GM08714 (cell line): ENCODE results near the gene LRRC51.

Experiments
- H3K4me3 ChIP-seq: fragments of 200-500 bp; sonication (Bioruptor generic); 2 replicates; pipeline ENCODE4 v1.5.1; 2014; ENCODE audit warnings: mild to moderate bottlenecking, low read length, inconsistent platforms
- ZNF274 ChIP-seq: IDR thresholded peaks from 2 replicates; pipeline ENCODE4 v1.6.1; 2012; ENCODE audit warnings: mild to moderate bottlenecking, low read depth, low read length

LRRC51 gene

DNA sequence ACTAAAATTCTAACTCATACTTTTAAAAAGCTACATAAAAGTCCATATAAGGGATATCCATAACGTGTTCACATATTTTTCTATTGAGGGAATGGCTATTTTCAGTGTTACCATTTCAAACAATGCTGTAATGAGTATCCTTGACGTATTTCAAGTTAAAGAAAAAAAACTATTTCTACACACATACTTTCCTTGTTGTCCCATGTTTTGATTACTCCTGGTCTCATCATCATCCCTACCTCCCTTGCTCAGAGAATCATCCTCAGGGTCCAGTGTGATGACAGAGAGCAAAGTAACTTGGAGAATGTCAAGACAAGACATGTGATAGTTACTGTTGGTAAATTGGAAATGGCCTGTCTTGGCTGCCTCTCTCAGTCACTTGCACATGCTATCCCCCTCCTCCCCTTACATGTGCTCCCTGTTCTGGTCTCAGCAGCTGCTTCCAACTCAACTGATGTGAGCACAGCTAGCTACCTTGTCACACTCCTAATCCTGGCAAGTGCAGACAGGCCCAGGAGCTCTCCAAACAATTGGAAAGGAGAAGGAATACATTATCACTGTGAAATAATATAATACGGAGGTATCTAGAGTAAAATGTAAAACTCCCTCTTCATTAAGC, 22.1 kb upstream of the LRRC51 start:
- no peak overlapping the region for H3K4me3 ChIP-seq
- TF ChIP-seq ZNF274 = no peak

DNA sequence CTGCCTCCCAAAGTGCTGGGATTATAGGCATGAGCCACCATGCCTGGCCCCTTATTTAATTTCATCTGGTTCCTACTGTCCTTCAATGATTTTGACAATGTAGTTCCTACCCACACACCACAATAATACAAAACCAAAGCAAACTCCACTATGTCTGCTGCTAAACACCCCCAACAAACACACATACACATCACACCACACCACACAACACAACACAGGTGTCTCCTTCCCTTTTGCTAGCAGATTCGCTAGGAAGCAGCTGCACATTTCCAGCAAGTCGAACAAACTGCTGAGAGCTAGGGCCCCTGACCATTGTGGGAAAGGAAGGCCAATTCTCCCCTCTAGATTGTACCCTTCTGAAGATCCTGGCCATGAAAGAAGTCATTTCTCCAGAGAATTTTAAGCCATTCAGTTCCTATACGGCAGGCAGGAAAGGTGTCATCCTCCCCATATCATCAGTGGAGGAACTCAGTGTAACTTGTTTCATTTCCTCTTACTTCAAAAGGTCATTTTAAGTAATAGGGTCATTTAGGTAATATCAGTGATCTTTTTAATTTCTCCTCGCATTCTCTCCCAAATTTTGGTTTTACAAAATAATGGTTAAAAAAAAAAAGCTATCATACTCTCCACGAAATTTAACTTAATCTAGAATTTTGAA, 18.8 kb upstream of the LRRC51 start:
- no peak for TF ChIP-seq ZNF274

DNA sequence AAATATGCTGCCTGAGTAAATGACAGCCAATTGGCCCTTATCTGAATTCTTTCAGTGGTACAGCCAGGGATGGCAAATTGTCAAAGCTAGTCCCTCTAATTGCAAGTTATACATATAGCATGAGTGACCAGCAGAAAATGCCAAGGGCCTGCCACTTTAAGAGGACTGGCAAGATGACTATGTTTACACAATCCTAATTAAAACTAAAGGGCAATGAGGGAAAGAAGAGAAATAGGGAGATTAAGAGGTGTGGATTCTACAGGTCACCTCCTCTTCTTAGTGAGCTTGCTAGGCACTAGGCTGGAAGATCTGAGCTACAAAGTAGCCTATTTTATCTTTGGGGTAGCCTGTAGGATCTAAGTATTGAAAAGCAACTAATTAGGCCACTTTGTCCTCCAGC, 13.8 kb upstream of the LRRC51 start:
- TF ChIP-seq ZNF274 = no peak

More for the DNA sequence above, 18.8 kb upstream of the LRRC51 start:
- no peak overlapping the region; the same call in 1 of the 2 replicates for H3K4me3 ChIP-seq

DNA sequence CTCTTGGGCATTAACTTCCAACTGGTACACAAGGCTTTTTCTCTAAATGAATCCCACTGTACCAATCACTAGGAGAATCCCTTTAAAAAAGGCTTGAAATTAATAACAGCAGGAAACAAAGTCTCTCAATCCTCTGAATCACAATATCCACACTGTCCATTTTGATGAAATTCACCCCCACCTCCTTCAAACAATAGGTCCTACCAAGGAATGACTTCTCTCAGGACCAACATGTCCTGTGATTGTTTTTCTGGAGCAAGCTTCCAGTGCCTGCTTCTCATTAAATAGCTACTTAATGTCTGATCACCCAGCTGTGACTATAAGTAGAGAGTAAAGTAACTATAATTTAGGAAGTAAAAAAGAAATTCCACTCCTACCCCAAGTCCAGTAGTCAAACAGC, 13.4 kb upstream of the LRRC51 start:
- TF ChIP-seq ZNF274 = no peak
- no peak overlapping the region for H3K4me3 ChIP-seq

More for the DNA sequence above, 13.8 kb upstream of the LRRC51 start:
- no peak overlapping the region for H3K4me3 ChIP-seq

DNA sequence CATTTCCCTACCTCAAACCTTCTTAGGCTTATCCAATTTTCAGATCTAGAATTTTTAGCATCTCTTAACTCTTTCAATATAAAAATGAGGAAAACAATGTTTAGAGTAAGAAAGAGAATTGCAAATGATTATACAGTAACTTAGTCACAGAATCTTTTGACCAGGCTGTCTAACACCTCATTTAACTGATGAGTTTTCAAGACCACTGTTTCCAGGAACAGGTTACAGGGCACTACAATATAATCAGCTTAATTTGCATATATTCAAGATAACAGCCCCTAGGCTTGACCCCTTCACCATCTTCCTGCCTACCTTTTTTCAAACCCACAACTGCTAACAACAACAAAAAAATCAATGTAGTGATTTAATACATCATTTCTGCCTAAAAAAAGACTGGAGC, 13.0 kb upstream of the LRRC51 start:
- no peak overlapping the region for H3K4me3 ChIP-seq

DNA sequence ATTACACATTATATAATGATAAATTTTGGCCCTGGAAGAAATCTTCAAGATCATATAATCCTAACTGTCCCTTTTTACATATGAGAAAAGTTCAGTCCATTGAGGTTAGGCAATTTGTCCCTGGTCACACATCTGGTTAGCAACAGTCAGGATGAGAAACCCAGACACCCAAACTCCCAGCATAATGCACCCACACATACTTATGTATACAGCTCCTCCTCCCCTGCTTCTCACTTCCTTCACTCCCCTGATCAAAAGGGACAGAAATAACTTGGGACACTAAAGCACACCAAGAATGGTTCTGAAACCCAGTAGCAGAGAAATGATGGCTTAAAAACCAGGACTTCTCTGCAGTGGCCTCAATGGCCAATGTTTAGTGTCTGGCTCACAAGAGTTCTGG, 11.4 kb upstream of the LRRC51 start:
- no peak for TF ChIP-seq ZNF274
- peak overlapping the region; percentile 44; the same call in 1 of the 2 replicates for H3K4me3 ChIP-seq

More for the DNA sequence above, 13.0 kb upstream of the LRRC51 start:
- TF ChIP-seq ZNF274 = no peak

DNA sequence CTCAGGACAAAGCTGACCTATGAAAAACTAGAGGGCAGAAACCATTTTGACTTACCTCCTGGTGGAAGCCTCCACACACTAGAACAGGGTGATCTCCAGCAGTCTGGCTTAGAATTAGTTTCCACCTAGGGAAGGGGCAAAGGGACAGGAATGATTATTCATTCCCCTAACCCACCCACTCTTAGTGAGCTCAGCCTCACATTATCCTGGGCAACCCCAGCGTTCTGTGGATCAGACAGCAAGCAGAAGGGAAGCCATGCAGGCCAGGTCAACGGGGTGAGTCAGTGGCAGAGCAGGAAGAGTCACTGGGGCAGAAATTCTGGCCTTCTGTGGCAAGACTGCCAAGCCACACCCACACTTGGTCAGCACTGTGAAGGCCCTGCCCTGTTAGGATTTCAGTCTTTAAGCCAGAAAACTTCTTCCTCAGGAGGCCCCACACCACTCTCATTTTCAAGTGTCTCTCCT, 10.8 kb upstream of the LRRC51 start:
- no peak for TF ChIP-seq ZNF274
- peak overlapping the region; percentile 44; the same call in 1 of the 2 replicates for H3K4me3 ChIP-seq

DNA sequence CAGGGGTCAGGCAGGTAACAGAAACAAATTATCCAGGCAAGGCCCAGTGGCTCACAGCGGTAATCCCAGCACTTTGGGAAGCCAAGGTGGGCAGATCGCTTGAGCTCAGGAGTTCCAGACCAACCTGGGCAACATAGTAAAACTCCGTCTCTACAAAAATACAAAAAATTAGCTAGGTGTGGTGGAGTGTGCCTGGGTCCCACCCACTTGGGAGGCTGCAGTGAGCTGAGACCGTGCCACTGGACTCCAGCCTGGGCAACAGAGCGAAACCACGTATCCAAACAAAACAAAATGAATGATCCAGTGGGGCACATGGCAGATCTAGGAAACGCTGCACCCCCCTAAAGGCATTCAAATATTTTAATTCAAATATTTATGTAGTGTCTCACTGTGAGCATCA, 10.2 kb upstream of the LRRC51 start:
- H3K4me3 ChIP-seq = no peak overlapping the region
- TF ChIP-seq ZNF274 = no peak

DNA sequence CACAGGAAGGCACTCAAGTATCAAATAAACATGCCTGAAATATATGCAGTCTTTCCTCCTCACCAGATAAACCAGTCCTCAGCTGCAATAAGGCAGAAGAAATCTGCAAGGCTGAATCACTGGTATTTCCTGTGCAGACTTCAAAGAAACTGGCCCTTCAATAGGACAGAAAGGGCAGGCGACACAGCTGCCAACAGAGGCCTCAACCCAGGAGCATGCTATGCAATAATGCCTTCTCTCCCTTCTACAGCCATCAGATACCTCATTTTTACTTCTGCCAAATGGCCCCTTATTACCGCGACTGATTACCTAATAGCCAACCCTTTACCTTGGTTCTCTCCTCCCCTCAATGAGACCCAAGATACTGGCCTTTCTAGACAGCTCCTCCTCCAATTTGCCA, 8.3 kb upstream of the LRRC51 start:
- H3K4me3 ChIP-seq = no peak overlapping the region

DNA sequence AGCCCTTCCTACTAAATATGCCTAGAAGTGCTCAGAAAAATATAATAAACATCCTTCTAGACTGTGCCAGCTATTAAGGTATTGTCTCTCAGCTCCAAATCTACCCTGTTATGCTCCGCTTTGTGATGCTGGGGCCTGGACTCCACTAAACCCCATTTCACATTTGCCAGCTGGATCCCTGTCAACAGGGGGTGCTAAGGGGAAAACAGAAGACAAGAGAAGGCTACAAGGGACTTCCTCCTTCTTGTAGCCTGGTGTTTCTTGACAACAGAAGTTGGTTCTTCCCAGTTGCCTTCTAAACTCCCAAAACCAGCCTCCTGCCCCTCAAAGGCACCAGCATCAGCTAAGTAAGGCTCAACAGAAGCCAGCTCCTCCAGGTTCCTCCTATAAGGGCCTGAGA, 5.5 kb upstream of the LRRC51 start:
- no peak overlapping the region for H3K4me3 ChIP-seq
- no peak for TF ChIP-seq ZNF274

More for the DNA sequence above, 8.3 kb upstream of the LRRC51 start:
- no peak for TF ChIP-seq ZNF274

DNA sequence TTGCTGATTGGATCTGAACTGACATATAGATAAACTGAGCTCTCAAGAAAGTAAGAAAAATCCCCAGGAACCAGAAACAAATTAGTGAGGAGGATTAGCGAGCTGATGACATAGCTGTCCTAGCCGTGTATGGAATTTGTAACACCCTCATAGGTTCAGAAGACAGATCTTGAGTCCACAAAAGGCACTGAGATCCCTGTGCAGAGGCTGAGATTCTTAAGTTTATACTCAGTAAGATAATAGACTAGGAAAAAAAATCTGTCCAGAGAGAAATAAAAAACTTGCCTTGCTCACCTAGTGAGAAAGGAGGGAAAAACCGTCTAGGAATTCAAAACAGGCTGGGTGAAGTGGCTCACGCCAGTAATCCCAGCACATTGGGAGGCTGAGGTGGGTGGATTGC, 4.9 kb upstream of the LRRC51 start:
- TF ChIP-seq ZNF274 = no peak
- no peak overlapping the region for H3K4me3 ChIP-seq

DNA sequence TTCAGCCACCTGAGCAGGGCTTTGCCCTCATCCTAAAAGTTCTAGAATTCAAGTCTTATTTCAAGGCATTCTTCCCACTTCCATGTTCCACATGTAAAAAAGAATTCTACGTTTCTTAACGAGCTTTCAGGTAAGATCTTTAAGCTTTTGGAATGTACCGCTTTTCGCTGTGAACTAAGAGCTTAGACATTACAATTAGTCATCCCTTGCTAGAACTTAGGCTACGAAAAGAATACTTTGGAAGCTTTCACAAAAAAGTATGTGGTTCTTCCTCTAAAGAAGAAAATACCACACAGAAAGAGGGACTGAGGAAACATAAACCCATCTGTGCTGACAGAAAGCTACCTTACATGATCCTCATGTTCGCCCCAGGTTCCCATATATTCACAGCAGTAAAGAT, 2.2 kb upstream of the LRRC51 start:
- 0 out of 2 replicates have a peak overlapping the region, but pooled peaks have one; percentile 8 for H3K4me3 ChIP-seq
- no peak for TF ChIP-seq ZNF274

DNA sequence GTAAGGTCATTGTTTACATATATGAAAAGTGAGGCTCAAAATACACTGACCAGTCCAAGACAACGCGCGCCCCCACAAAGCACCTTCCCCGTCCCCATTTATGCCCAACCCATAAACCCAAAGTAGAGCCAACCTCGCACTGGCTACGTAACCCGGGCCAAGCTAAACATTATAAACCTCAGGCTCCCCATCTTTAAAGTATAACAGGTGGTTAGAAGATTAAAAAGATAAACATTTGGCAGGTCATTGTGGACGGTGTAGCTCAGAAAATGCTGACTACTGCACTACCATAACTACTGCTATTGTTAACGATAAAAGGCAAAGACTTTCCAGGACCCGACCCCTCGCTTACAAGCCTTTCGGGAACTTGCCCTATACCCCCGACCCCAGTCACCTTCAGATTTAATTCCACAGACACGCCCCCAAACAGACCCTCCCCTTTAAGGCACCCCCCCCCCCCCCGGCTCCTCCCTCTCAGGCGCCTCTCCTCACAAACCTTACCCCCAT, 778 bp upstream of the LRRC51 start:
- no peak for TF ChIP-seq ZNF274
- peak overlapping the region; percentile 97 for H3K4me3 ChIP-seq

DNA sequence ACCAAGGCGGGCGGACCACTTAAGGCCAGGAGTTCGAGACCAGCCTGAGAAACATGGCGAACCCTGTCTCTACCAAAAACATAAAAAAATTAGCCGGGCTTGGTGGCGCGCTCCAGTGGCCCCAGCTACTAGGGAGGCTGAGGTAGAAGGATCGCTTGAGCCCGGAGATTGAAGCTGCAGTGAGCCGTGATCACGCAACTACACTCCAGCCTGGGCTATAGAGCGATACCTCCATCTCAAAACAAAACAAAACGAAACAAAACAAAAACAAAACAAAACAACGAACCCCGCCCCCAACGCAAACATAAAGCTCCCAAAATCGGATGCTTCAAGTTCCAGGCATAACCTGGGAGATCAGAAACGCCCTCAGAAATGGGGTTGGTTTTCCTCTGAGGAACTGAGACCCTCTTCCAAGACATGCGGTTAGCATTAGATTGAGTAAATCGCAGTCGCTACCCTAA, 564 bp downstream of the LRRC51 start:
- peak overlapping the region; percentile 66; the same call in 1 of the 2 replicates for H3K4me3 ChIP-seq
- TF ChIP-seq ZNF274 = no peak
